ENCODE results near the gene HMGXB3.

Gene HMGXB3

GRCh38 chr5:150000256-150000989, at the start of gene HMGXB3, which contains the start of gene TIGD6:
Gene HMGXB3 (plus strand): TSS chr5:150000739. CDS start chr5:150004853, 4,114 bp downstream.
Gene TIGD6 (minus strand): TSS chr5:150000654. CDS start chr5:149996348, 4,306 bp downstream.
- peak; percentile 94 for DNase-seq (ENCODE audit: low read depth)

GRCh38 chr5:149951138-149951749, 49.3 kb upstream of the HMGXB3 start:
- DNase-seq (ENCODE audit: low read depth): no peak

GRCh38 chr5:149953436-149954121, 47.0 kb upstream of the HMGXB3 start:
- no peak for DNase-seq (ENCODE audit: low read depth)

- DNase-seq (ENCODE audit: low read depth): no peak
Measured at GRCh38 chr5:149954798-149955197, 45.7 kb upstream of the HMGXB3 start.

- DNase-seq (ENCODE audit: low read depth): no peak
Measured at GRCh38 chr5:149956685-149957084, 43.9 kb upstream of the HMGXB3 start.

- no peak for DNase-seq (ENCODE audit: low read depth)
Measured at GRCh38 chr5:149957855-149958254, 42.7 kb upstream of the HMGXB3 start.

GRCh38 chr5:149959406-149960236, 40.9 kb upstream of the HMGXB3 start:
- DNase-seq (ENCODE audit: low read depth): peak; percentile 65

GRCh38 chr5:149960272-149961185, 40.0 kb upstream of the HMGXB3 start, which contains the start of gene SLC26A2:
Gene SLC26A2 (plus strand): TSS chr5:149960758. CDS start chr5:149977653, 16,895 bp downstream.
- peak; percentile 98 for DNase-seq (ENCODE audit: low read depth)

- no peak for DNase-seq (ENCODE audit: low read depth)
Measured at GRCh38 chr5:149961186-149961685, 39.3 kb upstream of the HMGXB3 start.

- DNase-seq (ENCODE audit: low read depth): peak; percentile 52
Measured at GRCh38 chr5:149961957-149962409, 38.6 kb upstream of the HMGXB3 start.

- no peak for DNase-seq (ENCODE audit: low read depth)
Measured at GRCh38 chr5:149962601-149963300, 37.8 kb upstream of the HMGXB3 start.

- no peak for DNase-seq (ENCODE audit: low read depth)
Measured at GRCh38 chr5:149963729-149964128, 36.8 kb upstream of the HMGXB3 start.

- DNase-seq (ENCODE audit: low read depth): no peak
Measured at GRCh38 chr5:149966946-149967345, 33.6 kb upstream of the HMGXB3 start.

- DNase-seq (ENCODE audit: low read depth): no peak
Measured at GRCh38 chr5:149969181-149969930, 31.2 kb upstream of the HMGXB3 start.

- no peak for DNase-seq (ENCODE audit: low read depth)
Measured at GRCh38 chr5:149975409-149975808, 25.1 kb upstream of the HMGXB3 start.

GRCh38 chr5:149979896-149980295, 20.6 kb upstream of the HMGXB3 start:
- no peak for DNase-seq (ENCODE audit: low read depth)

GRCh38 chr5:149981206-149981605, 19.3 kb upstream of the HMGXB3 start:
- DNase-seq (ENCODE audit: low read depth): no peak

GRCh38 chr5:149982505-149982904, 18.0 kb upstream of the HMGXB3 start:
- no peak for DNase-seq (ENCODE audit: low read depth)

- DNase-seq (ENCODE audit: low read depth): no peak
Measured at GRCh38 chr5:149988126-149988525, 12.4 kb upstream of the HMGXB3 start.

All from fibroblast of gingiva (primary cell).